Sigmoid colon (tissue), 4 donors: ENCODE results near the gene CYP27B1.

Experiments
- CTCF ChIP-seq, 4 experiments: fragments of 450-650 bp in 3 of 4; fragments of 200-600 bp in 1 of 4; IDR thresholded peaks; one replicate each; pipeline ENCODE4 v1.5.1; 2016 to 2019; ENCODE audit warnings: antibody characterized with exemption in 4 of 4, mild to moderate bottlenecking in 3 of 4, moderate library complexity in 2 of 4
- EP300 ChIP-seq, 4 donors: sonication (generic); formaldehyde crosslinking; IDR thresholded peaks; one replicate each; pipeline ENCODE4 v1.6.1; 2017; ENCODE audit warnings: antibody characterized with exemption in 4 of 4
- POLR2A ChIP-seq, 2 donors: fragments of 450-650 bp; IDR thresholded peaks; one replicate each; pipeline ENCODE4 v1.6.1; 2016; ENCODE audit warnings: antibody characterized with exemption in 2 of 2, mild to moderate bottlenecking in 2 of 2, moderate library complexity in 2 of 2

GRCh38 chr12:57720606-57721595 lies 46.0 kb downstream of the CYP27B1 start:
- TF ChIP-seq CTCF (IDR thresholded peaks at IDR 0.05), result no peak
- TF ChIP-seq POLR2A (IDR thresholded peaks at IDR 0.05), result no peak
- TF ChIP-seq EP300 (IDR thresholded peaks at IDR 0.05), result no peak
